Activated CD4-positive, alpha-beta T cell treated with anti-CD3 and anti-CD28 coated beads, Interleukin-2, amount 50 U/mL, for 24 hours (primary cell): ENCODE results near the gene RAD51AP1.
A peak's percentile ranks its signal among the peaks of the same experiment; 100 is the strongest.
"Not testable (repeated sequence)": the region's sequence is repeated elsewhere in the genome, so short reads cannot be mapped to it uniquely, and the experiment has no call there.

Source experiments
- DNase-seq, 2 donors: peaks; one replicate each; pipeline ENCODE4 v3.0.0-alpha.2; 2020; ENCODE audit warnings: low read depth in 1 of 2, low spot score in 1 of 2

RAD51AP1 gene

GRCh38 chr12:4538207-4539160 lies at the start of gene RAD51AP1:
Gene RAD51AP1, plus strand, starts transcription at chr12:4538890. Its CDS starts 50 bp downstream, at chr12:4538940.
- DNase-seq = peak; percentile 83 to 95

- DNase-seq = no peak
Measured at GRCh38 chr12:4489556-4489955, 49.1 kb upstream of the RAD51AP1 start.

GRCh38 chr12:4490973-4491372 lies 47.7 kb upstream of the RAD51AP1 start:
- DNase-seq = no peak

- DNase-seq = no peak
Measured at GRCh38 chr12:4496145-4496838, 42.4 kb upstream of the RAD51AP1 start.

- no peak for DNase-seq
Measured at GRCh38 chr12:4499186-4499585, 39.5 kb upstream of the RAD51AP1 start.

GRCh38 chr12:4505376-4505986 lies 33.2 kb upstream of the RAD51AP1 start:
- DNase-seq = no peak

- DNase-seq = no peak
Measured at GRCh38 chr12:4506430-4506829, 32.3 kb upstream of the RAD51AP1 start.

- DNase-seq = peak in 1 of 2 donors; percentile 27
Measured at GRCh38 chr12:4506870-4507269, 31.8 kb upstream of the RAD51AP1 start.

GRCh38 chr12:4508503-4508902 lies 30.2 kb upstream of the RAD51AP1 start:
- not testable (repeated sequence) for DNase-seq

- DNase-seq = not testable (repeated sequence)
Measured at GRCh38 chr12:4509269-4509668, 29.4 kb upstream of the RAD51AP1 start.

GRCh38 chr12:4518106-4518728 lies 20.5 kb upstream of the RAD51AP1 start:
- DNase-seq = no peak

GRCh38 chr12:4523443-4523842 lies 15.2 kb upstream of the RAD51AP1 start:
- DNase-seq = not testable (repeated sequence)

GRCh38 chr12:4526923-4527546 lies 11.7 kb upstream of the RAD51AP1 start:
- no peak for DNase-seq

GRCh38 chr12:4530160-4530559 lies 8.5 kb upstream of the RAD51AP1 start:
- DNase-seq = no peak

- no peak for DNase-seq
Measured at GRCh38 chr12:4530982-4531586, 7.6 kb upstream of the RAD51AP1 start.

GRCh38 chr12:4535092-4535491 lies 3.6 kb upstream of the RAD51AP1 start:
- no peak for DNase-seq

- no peak for DNase-seq
Measured at GRCh38 chr12:4535871-4536270, 2.8 kb upstream of the RAD51AP1 start.

GRCh38 chr12:4539167-4539870 lies 629 bp downstream of the RAD51AP1 start:
- no peak for DNase-seq

GRCh38 chr12:4540170-4540569 lies 1.5 kb downstream of the RAD51AP1 start:
- DNase-seq = no peak

- no peak for DNase-seq
Measured at GRCh38 chr12:4540638-4541037, 1.9 kb downstream of the RAD51AP1 start.
